GM23338 (cell line): Measurements from ENCODE around the gene ANG. TPM values are rescaled to one million over a fixed set of nuclear protein-coding genes. Genes with fewer than 3 reads are reported as not detected.

Experiments
- ATAC-seq: fragments of 200-7000 bp; cut with Tn5 transposase; 3 replicates; pipeline ENCODE4 v1.9.1; 2020
- DNase-seq: peaks from one replicate; pipeline ENCODE4 v3.0.0-alpha.2; 2015; ENCODE audit warnings: low spot score
- H2AFZ ChIP-seq: fragments of 200-600 bp; sonication (generic); 2 replicates; pipeline ENCODE4 v1.8.0; 2016; ENCODE audit warnings: antibody characterized with exemption, mild to moderate bottlenecking, moderate library complexity
- H3F3A ChIP-seq: fragments of 200-600 bp; sonication (generic); replicated peaks from 2 replicates; pipeline ENCODE4 v1.8.0; 2017; ENCODE audit warnings: antibody characterized with exemption, mixed run types, low read depth
- H3K27ac ChIP-seq: fragments of 200-600 bp; sonication (generic); 2 replicates; pipeline ENCODE4 v1.6.1; 2016; ENCODE audit warnings: low read depth
- H3K27me3 ChIP-seq: fragments of 200-600 bp; sonication (generic); 2 replicates; pipeline ENCODE4 v1.8.0; 2016; ENCODE audit warnings: mild to moderate bottlenecking, mixed run types, moderate library complexity; ENCODE audit not compliant: insufficient read depth
- H3K36me3 ChIP-seq: fragments of 200-600 bp; sonication (generic); 2 replicates; pipeline ENCODE4 v1.8.0; 2016; ENCODE audit warnings: mild to moderate bottlenecking; ENCODE audit not compliant: insufficient read depth
- H3K4me1 ChIP-seq: fragments of 200-600 bp; sonication (generic); 2 replicates; pipeline ENCODE4 v1.8.0; 2016; ENCODE audit warnings: mild to moderate bottlenecking, moderate library complexity; ENCODE audit not compliant: insufficient read depth
- H3K4me2 ChIP-seq: fragments of 200-600 bp; sonication (generic); 2 replicates; pipeline ENCODE4 v1.7.1; 2017; ENCODE audit warnings: mixed run types
- H3K4me3 ChIP-seq: fragments of 200-600 bp; sonication (generic); 2 replicates; pipeline ENCODE4 v1.6.1; 2016; ENCODE audit warnings: mixed run types
- H3K79me2 ChIP-seq: fragments of 200-600 bp; sonication (generic); replicated peaks from 2 replicates; pipeline ENCODE4 v1.8.0; 2017; ENCODE audit warnings: mild to moderate bottlenecking; ENCODE audit not compliant: insufficient read depth
- H3K9me2 ChIP-seq: fragments of 200-600 bp; sonication (generic); 2 replicates; pipeline ENCODE4 v1.8.0; 2017; ENCODE audit not compliant: insufficient read depth
- H4K20me1 ChIP-seq: fragments of 200-600 bp; sonication (generic); replicated peaks from 2 replicates; pipeline ENCODE4 v1.8.0; 2017; ENCODE audit warnings: mild to moderate bottlenecking; ENCODE audit not compliant: insufficient read depth
- H3K27ac Mint-ChIP-seq: 2 replicates; pipeline ENCODE4 v1.8.0; 2020; ENCODE audit warnings: inconsistent platforms, mild to moderate bottlenecking, moderate library complexity, mixed read lengths
- H3K27me3 Mint-ChIP-seq: 3 replicates; pipeline ENCODE4 v1.8.0; 2022; ENCODE audit warnings: low read depth, mild to moderate bottlenecking, moderate library complexity, mixed read lengths, inconsistent platforms; ENCODE audit not compliant: insufficient read depth, poor library complexity
- H3K36me3 Mint-ChIP-seq: 3 replicates; pipeline ENCODE4 v1.8.0; 2021; ENCODE audit warnings: low read depth, mild to moderate bottlenecking, inconsistent platforms, moderate library complexity, mixed read lengths
- H3K4me1 Mint-ChIP-seq: 3 replicates; pipeline ENCODE4 v1.8.0; 2020; ENCODE audit warnings: mild to moderate bottlenecking, inconsistent platforms, mixed read lengths
- H3K4me3 Mint-ChIP-seq: 3 replicates; pipeline ENCODE4 v1.8.0; 2021; ENCODE audit warnings: moderate library complexity, mild to moderate bottlenecking, inconsistent platforms, mixed read lengths
- H3K9me3 Mint-ChIP-seq: 3 replicates; pipeline ENCODE4 v1.8.0; 2020; ENCODE audit warnings: moderate library complexity, mild to moderate bottlenecking, inconsistent platforms, mixed read lengths
- CREB1 ChIP-seq: fragments of 250-450 bp; sonication (Bioruptor Pico); IDR thresholded peaks from 2 replicates; pipeline ENCODE4 v1.5.0; 2020; ENCODE audit warnings: low read depth, mild to moderate bottlenecking, moderate library complexity
- CTCF ChIP-seq, 2 experiments: fragments of 200-600 bp in 1 of 2; sonication (generic) in 1 of 2; conservative IDR thresholded peaks; 2 replicates each; pipeline versions ENCODE4 v1.5.1 to v1.6.1; 2016 to 2017; ENCODE audit warnings: antibody characterized with exemption in 2 of 2, low read depth in 2 of 2, mild to moderate bottlenecking in 2 of 2, moderate library complexity in 1 of 2
- ETS1 ChIP-seq: IDR thresholded peaks from 2 replicates; pipeline ENCODE4 v1.6.1; 2016; ENCODE audit warnings: antibody characterized with exemption
- EZH2 ChIP-seq: fragments of 200-600 bp; sonication (generic); IDR thresholded peaks from one replicate; pipeline ENCODE4 v1.8.0; 2017; ENCODE audit warnings: antibody characterized with exemption, mild to moderate bottlenecking, low read depth; ENCODE audit not compliant: unreplicated experiment
- EZH2phosphoT487 ChIP-seq: fragments of 200-600 bp; sonication (generic); IDR thresholded peaks from one replicate; pipeline ENCODE4 v1.8.1; 2018; ENCODE audit warnings: antibody characterized with exemption; ENCODE audit not compliant: unreplicated experiment
- JUNB ChIP-seq: IDR thresholded peaks from one replicate; pipeline ENCODE4 v1.6.1; 2016; ENCODE audit warnings: antibody characterized with exemption; ENCODE audit not compliant: unreplicated experiment
- NANOG ChIP-seq: IDR thresholded peaks from 2 replicates; pipeline ENCODE4 v1.6.1; 2016; ENCODE audit warnings: antibody characterized with exemption, borderline replicate concordance
- POLR2AphosphoS5 ChIP-seq: IDR thresholded peaks from 2 replicates; pipeline ENCODE4 v1.6.1; 2016; ENCODE audit warnings: antibody characterized with exemption, low read depth
- REST ChIP-seq: IDR thresholded peaks from one replicate; pipeline ENCODE4 v1.6.1; 2018; ENCODE audit warnings: antibody characterized with exemption; ENCODE audit not compliant: unreplicated experiment
- STAT1 ChIP-seq: IDR thresholded peaks from one replicate; pipeline ENCODE4 v1.6.1; 2016; ENCODE audit warnings: antibody characterized with exemption; ENCODE audit not compliant: unreplicated experiment
- ZNF114 ChIP-seq: fragments of 250-450 bp; sonication (Bioruptor Pico); IDR thresholded peaks from 2 replicates; pipeline ENCODE4 v1.5.0; 2020; ENCODE audit warnings: mild to moderate bottlenecking, moderate library complexity
- ZNF462 ChIP-seq: fragments of 250-450 bp; sonication (Bioruptor Pico); IDR thresholded peaks from 2 replicates; pipeline ENCODE4 v1.5.0; 2020; ENCODE audit warnings: mild to moderate bottlenecking, moderate library complexity
- polyA plus RNA-seq: library from polyadenylated mRNA; unstranded; fragments of >200 nt; fragmentation: Nextera tagmentation; extraction: Ambion mirVana; gene quantifications from 2 replicates; pipeline ENCODE4 v1.2.1, GENCODE V29; 2016
- total RNA-seq: library from RNA; depleted of rRNA; stranded (reverse); fragments of >200 nt; shearing (Covaris generic); gene quantifications from 2 replicates; pipeline ENCODE4 v1.2.3, GENCODE V29; 2014

The ANG gene
- total and polyA plus RNA-seq, 2 experiments from 2014 or later, result 2.3 to 3.7 TPM

- Histone ChIP-seq H3K27ac (no peak overlapping the region), H2AFZ (no peak overlapping the region), H3K4me3 (no peak overlapping the region), H3K9me2 (no peaks in the 10 kb centered on the region), H3K36me3 (no peaks in the 10 kb centered on the region), H3K4me1 (no peaks in the 10 kb centered on the region; the same call in 1 of the 2 replicates), H3K79me2 (no peaks in the 10 kb centered on the region), H3F3A (no peaks in the 10 kb centered on the region), H4K20me1 (no peaks in the 10 kb centered on the region), H3K4me2 (no peak overlapping the region), H3K27me3 (no peaks in the 10 kb centered on the region)
- TF ChIP-seq POLR2AphosphoS5 (no peak), NANOG (no peak), ZNF462 (CRISPR knock-in tag) (no peak), CTCF (conservative IDR thresholded peaks at IDR 0.05; ENCODE audit: low read depth in 2 of 2) (no peak), EZH2phosphoT487 (no peak), ZNF114 (no peak), EZH2 (no peak), CREB1 (no peak), ETS1 (no peak), JUNB (no peak), STAT1 (no peak), REST (no peak)
- H3K36me3 Mint-ChIP-seq, result peaks cover 57% of the 10 kb centered on the region
- no peaks in the 10 kb centered on the region; the same call in 2 of the 3 replicates for H3K9me3 Mint-ChIP-seq
- H3K4me1 Mint-ChIP-seq, result peaks cover 11% of the 10 kb centered on the region
- H3K27ac Mint-ChIP-seq, result no peak overlapping the region
- DNase-seq (no peak), ATAC-seq (no peak)
- no peak overlapping the region for H3K4me3 Mint-ChIP-seq
- H3K27me3 Mint-ChIP-seq, result peaks cover 6% of the 10 kb centered on the region
Measured at GRCh38 chr14:20692116-20692751, 3.7 kb downstream of the ANG start.
